COLO668 (cell line): ENCODE measurements around the gene MVB12B.

Source experiments
- DNase-seq: peaks from one replicate; lab custom pipeline; 2025; ENCODE audit not compliant: unreplicated experiment; lab: John Stamatoyannopoulos, UW

The MVB12B gene

GRCh38 chr9:126448865-126449577, 122.4 kb downstream of the MVB12B start:
- no peak for DNase-seq

DNA sequence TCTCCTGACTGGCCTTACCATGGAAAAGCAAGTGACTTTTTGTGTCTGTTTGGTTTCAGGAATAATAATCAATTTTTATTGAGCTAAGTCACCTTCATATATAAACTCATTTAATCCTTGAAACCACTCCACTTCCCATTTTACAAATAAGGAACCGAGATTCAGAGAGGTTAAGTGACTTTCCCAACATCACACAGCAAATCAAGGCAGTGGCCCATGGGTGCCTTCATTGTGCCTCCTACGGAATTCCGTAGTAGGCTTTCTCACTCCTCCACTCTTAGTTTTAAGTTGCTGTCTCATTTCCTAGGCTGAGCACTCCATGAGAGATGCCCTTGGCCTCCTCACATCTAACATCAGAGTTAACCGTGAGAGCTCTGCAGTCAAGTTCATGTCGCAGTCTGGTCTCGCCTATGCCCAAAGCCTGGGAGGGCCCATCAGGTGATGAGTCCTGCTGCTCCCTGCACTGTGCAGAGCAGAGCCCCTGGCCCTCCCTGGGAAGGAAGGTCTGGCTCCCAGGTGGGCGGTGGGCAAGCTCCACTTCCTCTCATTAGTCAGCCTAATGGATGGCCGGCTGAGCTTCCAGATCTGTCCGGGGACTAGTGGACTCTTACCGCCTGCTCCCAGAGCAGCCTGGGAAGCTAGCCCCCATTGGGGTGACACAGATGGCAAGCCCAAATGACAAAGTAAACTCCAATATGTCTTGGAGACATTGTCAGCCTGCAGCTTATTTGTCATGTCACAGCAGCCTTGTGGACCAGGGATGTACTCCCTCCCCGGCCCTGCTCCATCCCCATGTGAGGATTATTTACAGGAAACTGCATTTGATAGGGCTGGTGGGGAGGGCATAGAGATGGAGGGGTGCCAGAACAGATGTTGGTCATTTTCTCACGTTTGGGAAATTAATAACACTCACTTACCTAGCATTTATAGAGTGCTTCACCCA, 123.4 kb downstream of the MVB12B start:
- DNase-seq, result no peak

- DNase-seq, result no peak
Observed at GRCh38 chr9:126450668-126451205, 124.1 kb downstream of the MVB12B start.

DNA sequence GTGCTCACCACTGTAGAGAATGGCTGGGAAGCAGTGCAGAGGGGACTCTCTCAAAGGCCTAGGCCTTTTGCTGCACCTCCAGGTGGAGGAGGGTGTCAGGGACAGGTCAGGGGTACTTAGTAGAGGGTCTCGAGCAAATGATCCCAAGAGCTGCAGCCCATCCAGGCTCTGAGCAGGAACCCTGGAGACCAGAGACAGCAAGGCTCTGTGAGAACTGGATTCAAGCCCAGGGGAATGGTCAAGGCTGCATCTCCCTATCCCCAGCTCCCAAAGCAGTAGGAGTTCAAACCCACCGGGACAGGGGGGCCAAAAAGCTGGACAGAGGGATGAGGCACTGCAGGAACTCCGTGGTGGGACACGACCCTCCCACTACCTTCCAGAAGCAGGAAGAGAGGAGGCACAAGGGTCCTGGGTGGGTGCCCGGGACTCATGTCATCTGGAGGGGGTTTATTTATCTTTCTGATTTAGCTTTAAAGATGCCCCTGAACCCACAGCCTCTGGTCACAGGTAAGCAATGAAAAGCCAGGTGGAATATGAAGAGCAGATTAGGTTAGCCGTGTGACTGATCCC, 124.8 kb downstream of the MVB12B start:
- no peak for DNase-seq

DNA sequence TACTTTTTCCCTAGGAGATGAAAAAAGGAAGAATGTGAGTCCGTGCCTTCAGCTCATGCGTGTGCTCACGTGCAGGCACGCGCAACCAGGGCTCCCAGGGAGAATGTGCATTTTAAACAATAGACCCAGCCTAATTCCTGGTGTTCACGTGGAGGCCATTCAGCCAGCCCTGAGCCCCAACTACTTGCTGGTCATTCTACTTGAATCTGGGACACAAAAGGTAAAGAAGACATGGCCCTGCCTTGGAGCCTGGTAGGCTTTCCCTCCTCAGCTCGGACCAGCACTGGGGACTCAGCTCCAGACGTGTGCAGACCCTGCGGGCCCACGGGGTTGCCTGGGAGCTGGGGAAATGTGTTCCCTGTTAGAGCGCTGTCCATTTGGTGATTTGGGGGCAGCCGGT, 125.5 kb downstream of the MVB12B start:
- no peak for DNase-seq

GRCh38 chr9:126453156-126453963, 126.7 kb downstream of the MVB12B start:
- DNase-seq, result no peak

GRCh38 chr9:126454215-126454614, 127.6 kb downstream of the MVB12B start:
- no peak for DNase-seq

GRCh38 chr9:126454795-126455194, 128.2 kb downstream of the MVB12B start:
- DNase-seq, result no peak

DNA sequence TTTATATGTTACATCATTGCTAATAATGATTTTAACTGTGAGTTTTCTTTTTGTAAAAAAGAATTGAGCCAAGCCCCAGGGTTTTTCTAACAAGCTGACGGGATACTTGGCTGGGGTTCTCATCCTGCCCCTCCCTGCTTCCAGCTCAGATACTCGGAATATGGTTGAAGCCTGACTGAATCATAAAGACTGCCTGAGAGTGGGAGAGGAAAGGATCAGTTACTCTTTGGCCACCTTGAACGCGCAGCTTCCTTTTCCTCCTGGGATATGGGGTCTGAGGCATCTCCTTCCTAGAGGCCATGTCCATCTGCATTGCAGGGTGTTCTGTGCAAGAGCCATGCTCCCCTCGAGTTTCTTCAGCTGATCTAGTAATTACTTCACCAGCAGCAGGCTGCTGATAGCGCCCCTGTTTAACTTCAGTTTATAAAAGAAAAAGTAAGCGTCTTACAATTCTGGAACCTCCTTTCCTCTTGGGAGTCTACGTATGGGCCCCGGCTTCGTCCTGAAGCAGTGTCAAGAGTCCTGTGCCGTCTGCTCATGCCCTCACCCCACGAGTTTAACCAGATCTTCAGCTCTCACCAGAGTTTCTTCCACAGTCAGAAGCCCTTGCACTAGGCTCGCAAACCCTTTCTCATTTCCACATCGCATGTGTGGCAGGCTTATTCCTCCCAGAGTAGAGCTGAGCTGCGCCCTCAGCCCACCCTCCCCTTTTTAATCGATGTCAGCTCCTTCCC, 130.0 kb downstream of the MVB12B start:
- no peak for DNase-seq

DNA sequence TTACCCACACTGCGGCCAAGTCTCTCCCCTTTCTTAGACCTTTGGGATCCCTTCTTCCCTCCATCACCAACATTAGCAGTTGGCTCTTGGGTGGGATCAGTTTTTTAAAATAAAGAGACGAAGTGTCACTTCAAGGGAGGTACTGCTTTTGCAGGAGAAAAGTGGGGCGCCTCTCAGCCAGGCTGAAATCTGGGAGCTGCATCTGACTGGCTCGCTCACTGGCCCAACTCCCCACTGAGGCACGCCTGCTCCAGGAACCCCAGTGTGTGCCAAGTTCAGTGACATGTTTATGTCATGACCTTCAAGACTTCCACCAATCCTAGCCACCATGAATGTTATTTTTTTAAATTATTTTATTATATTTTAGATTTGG, 130.5 kb downstream of the MVB12B start:
- DNase-seq, result no peak

DNA sequence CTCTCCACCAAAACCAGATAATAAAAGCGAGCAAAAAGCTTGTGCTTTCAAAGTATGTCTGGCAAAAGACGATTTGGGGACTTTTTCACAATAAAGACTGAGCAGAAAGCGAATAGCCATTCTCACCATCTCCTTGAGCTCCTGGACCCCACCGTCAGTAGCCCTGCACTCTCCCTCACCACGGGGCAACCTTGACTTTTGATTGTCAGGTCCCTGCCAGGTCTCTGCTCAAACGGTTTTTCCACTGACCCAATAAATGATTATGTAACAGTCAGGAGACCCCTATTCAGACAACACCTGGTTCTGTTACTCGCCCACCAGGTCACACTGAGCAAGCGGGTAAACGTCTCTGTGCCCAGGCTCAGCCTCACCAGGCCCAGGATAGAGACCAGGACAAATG, 131.3 kb downstream of the MVB12B start:
- DNase-seq, result no peak

- no peak for DNase-seq
Observed at GRCh38 chr9:126459126-126459525, 132.5 kb downstream of the MVB12B start.

DNA sequence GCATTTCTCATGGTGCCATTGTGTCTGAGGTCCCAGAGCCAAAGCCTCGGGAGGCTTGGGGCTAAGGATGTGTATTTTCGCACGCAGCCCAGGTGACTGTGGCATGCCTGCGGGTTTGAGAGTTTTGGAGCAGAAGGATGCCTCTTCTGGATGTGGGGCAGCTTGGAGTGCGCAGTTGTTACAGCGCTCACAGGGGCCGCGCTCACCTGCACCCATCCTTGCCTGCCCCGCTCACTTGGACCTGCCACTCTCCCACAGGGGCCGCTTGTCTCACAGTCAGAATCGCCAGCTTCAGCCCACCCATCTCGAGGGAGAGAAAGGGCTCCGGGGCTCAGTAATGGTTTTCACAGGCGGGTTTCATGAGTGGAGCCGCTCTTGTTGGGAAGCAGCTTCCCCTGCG, 132.9 kb downstream of the MVB12B start:
- DNase-seq, result no peak

GRCh38 chr9:126459965-126460843, 133.6 kb downstream of the MVB12B start:
- no peak for DNase-seq

DNA sequence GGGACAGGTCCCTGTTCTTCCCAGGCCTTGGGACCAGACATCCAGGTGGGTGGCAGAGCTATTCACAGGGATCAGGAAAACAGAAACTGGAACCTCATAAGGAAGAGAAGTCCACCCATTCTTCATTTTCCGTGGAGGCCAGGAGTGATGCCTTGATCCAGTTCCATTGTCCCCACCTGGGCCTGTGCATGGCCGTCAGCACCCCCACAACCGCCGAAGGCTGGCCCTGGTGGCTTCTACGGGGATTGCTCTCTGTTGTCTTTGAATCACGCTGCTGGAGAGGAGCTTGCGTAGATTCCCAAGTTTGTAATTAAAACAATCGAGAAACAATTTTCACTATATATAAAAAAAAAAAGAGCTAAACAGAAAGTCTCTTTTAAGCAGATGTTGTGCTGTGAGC, 134.4 kb downstream of the MVB12B start:
- no peak for DNase-seq

DNA sequence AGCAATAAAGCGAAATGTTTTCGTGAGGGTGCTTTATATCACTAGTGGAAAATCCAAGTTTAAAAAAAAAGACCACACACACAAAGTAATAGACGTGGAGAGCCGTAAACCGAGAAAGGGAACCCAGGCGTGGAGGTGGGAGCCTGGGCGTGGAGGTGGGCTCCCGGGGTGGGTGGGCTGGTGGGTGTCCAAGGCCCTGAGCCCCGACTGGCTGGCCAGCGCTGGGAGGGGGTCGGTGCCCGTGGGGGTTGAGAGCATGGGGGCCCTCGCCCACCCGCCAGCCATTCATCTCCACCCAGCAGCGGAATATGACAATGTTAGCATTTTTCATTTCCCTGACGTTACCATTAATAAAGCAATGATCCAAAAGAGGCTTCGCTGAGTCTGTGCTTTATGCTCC, 135.0 kb downstream of the MVB12B start:
- DNase-seq, result no peak

- no peak for DNase-seq
Observed at GRCh38 chr9:126462617-126463016, 136.0 kb downstream of the MVB12B start.

GRCh38 chr9:126463426-126463825, 136.8 kb downstream of the MVB12B start:
- no peak for DNase-seq
